Measurements from ENCODE around the gene CDH18.

Gene CDH18

DNA sequence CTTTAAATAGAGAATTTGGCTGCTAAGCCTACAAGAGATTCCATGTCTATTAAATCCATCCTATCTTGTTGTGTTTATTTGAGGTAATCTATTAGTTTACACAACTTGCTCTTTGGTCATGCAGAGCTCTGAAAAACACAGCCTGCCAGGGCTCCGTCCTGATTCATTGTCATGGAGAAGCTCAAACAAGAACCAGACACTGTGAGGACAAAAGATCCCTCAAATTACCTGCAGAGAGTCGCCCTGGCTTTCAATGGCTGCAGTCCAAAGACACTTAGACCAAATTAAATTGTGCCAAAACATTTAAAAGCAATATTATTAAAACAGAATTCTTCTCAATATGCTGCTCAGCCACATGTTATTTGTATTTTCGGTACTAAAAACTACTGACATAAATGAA is 60.1 kb downstream of the CDH18 start:
- DNase-seq: peak; percentile 96

DNA sequence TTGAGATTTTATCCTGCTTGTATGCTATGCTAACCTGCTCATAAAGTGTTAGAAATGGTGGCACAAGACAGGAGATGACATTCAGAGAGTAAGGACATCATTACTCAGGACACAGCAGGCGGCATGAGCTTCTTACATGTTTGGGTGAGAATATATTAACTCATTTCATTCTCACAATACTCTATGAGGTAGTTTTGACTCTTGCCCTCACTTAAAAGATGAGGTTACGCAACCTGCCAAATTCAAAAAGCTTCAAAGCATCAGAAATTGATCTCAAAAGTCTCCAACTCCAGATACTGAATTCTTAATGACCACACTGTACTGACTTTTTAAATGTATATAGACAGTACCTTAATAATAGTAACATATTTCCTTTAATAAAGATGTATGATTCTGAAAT is 60.8 kb downstream of the CDH18 start:
- no peak for DNase-seq

DNA sequence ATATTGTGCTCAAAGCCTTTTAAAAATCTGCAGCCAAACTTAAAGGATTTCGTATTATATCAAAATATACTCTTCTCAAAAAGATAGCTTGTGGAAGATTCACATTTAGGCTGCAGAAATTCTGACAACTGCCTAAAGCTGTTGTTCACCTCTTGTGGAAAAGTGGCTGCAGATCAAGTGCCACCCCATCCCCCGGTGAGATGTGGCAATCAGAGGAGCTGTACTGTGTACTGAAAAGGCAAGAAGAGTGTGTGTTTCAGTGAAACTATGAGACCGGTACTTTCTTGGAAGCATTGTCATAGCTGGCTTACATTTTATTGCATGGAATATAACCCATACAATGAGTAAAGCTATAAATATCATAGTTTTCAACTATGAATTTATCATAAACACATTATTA is 64.3 kb downstream of the CDH18 start:
- DNase-seq: no peak

DNA sequence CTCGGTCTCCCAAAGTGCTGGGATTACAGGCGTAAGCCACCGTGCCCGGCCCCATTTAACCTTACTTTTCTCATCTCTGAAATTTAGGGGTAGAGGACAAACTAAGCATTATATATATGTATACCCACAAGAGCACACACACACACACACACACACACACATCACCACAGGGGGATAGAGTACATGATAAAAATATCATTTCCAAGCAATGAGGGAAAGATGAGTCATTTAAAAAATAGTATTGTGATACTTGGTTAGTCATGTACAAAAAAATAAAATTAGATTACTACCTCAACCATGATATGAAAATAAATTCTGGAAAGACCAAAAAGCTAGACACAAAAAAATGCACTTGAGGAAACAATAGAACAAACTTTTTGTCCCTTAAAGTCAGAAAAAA is 67.2 kb downstream of the CDH18 start:
- no peak for DNase-seq

DNA sequence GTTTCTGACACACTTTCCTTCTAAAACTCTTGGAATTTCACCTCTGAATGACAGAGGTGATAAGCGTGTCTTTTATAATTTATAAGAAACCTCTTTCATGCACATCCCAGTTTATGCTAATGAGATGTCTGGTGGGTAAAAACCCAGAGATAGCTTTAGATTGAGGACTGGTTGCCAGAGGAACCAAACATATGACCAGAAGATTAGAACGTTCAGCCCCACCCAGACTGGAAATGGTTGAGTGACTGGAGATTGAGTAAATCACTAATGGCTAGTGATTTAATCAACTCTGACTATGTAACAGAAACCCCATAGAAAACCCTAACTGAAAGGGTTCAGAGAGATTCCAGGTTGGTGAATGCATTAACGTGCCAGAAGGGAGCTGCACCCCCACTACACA is 69.2 kb downstream of the CDH18 start:
- DNase-seq: no peak

DNA sequence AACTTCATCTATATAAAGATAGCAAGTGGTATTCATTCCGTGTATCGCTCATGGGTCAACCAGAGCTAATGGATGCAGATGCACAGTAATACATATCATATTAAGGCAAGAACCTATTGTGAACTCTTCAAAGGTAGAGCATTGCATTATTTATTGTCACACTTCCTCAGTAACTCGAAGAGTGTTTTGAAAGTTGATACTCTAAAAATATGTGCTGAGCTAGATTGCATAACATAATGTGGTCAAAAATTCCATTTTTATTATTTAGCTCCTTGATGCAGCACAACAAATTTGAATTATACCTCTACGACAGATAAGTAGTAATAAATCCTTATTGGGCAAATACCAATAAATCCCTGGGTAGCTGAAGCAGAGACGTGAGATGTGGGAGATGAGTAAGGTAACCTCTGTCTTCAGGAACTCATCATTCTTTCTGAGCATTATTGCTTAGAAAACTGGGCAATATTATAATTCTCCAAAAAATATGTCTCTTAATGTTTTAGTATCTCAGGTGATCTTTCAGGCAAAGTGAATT is 70.3 kb downstream of the CDH18 start:
- no peak for DNase-seq

DNA sequence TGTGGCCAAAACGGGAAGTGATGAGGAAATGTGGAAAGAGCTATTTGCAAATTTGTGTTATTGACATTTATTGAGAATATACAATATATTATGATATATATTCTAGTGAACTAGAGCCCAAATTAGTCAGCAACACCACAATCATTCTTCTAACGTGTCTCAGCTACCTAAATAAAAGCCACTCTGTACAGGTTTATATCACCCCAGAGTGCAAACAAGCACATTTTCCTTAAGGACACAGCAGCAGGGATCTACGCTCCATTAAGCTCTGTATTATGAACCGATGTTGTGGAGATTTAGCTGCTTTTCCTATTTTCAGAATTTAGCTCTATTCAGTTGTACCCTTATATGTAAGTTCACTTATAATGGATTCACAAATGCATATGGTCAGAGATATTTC is 77.9 kb downstream of the CDH18 start:
- DNase-seq: no peak

DNA sequence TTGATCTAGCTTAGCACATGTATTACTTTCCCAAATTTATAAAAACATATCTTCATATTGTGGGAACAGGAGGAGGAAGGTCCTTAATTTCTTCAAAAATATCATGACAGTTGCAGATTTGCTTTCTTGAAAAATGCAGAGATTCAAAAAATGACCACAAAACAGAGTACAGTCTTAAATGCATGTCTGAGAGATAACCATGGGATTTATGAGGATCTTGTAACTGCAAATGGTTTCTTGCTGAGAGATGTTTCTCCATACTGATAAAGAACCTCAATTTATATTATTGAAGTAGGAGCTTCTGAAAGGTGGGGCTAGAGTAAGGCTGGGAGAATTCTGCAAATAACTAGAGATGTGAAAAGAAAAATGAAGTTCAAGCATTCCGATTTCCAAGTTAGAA is 83.2 kb downstream of the CDH18 start:
- no peak for DNase-seq

DNA sequence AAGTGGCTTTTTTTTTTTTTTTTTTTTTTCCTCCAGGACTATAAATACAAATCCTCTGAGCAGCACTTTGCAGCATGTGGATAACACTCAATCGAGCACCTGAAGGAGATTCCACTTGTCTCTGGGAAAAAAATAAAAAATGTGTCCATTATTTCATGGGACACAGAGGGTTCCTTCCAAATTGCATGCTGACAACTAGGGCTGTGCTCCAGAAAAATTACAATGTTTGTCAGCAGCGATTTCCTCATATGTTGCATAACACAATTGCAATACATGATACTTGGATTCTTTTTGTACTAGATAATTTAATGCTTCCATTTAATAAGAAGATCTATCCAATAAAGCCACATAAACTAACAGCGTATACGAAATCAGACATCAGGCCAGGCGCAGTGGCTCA is 84.4 kb downstream of the CDH18 start:
- no peak for DNase-seq

DNA sequence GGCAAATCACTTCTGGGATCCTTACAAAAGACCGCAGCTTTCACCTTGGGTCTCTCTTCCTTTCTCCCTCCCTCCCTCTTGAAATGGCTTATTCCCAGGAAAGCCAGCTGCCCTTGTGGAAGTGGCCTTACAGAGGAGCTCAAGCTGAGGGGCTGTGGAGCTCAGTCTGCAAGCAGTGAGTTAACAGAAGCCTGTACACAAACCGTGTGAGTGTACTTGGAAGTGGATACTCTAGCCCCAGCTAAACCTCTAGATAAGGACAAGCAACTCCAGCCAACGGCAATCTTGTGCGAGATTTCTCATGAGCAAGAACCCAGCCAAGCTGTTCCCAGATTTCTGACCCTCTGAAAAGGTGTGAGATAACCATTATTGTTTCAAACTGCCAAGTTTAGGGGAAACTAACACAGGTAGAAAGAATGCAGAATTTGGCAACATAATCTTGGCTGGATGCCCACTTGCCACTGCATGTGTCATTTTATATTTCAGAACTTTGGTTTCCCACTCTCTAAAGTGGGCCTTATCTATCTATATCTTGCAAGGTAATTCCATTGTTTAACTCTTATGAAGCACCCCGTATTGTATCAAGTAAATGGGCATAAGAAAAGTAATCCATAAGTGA is 85.6 kb downstream of the CDH18 start:
- DNase-seq: no peak

DNA sequence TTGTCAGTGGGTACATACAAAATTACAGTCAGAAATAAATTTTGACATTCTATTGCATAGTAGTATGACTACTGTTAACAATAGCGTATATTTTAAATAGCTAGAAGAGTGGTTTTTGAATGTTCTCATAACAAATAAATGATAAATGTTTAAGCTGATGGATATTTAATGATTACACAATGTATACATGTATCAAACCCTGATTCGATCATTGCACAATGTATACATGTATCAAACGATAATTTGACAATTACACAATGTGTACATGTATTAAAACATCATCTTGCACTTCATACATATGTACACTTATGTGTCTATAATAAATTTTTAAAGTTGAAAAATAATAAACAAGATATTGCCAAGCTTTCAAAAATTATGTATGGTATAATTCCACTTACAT is 87.7 kb downstream of the CDH18 start:
- DNase-seq: no peak

DNA sequence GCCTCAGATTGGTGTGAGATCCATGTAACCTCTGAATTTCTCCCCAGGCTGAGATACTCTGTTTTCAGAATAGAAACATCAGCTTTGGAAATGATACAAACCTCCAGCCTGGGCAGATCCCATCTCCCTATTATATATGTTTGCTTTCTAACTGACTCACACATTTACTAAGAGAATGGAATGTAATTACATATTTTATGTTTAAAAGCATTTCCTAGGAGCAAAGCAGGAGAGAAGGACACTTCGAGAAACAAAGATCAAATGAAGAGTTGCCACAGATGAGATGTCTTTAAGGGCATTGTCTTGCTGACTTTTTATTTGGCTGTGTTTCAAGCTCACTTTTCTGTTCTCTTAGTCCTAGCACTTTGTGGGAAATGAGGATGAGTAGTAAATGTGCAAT is 96.3 kb downstream of the CDH18 start:
- DNase-seq: no peak

DNA sequence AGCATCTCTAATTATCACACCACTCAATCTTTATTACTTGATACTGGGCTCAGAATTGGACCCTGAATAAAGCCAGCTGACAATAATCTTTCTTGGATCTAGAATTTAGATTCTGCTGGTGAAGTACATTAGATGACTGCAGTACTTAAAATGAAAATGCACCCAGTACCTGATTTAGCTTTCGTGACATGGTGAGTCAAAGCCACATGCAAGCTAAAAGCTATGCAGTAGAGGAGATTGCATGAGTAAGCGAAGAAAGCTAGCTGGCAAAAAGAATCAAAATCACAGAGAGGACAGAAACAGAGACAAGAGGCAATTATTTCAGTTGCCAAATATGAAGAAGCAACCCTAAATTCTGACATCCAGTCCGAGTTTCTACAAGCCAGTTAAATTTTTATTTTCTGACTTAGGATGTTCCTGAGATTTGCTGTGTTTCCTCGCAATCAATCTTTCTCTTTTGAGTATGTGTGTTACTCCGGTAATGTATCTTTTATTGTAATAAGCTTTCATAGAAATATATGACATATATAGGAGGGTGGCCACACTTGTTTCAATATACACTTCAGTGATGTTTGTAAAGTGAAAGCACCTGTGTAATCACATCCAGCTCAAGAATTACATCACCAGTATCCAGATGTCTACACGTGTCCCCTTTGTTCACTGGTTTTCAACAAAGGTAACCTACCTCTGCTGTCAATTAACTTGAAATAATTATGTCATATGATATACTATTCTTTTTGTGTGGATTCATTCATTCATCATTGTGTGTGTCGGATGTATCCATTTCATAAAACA is 101.7 kb downstream of the CDH18 start:
- DNase-seq: peak; percentile 89

DNA sequence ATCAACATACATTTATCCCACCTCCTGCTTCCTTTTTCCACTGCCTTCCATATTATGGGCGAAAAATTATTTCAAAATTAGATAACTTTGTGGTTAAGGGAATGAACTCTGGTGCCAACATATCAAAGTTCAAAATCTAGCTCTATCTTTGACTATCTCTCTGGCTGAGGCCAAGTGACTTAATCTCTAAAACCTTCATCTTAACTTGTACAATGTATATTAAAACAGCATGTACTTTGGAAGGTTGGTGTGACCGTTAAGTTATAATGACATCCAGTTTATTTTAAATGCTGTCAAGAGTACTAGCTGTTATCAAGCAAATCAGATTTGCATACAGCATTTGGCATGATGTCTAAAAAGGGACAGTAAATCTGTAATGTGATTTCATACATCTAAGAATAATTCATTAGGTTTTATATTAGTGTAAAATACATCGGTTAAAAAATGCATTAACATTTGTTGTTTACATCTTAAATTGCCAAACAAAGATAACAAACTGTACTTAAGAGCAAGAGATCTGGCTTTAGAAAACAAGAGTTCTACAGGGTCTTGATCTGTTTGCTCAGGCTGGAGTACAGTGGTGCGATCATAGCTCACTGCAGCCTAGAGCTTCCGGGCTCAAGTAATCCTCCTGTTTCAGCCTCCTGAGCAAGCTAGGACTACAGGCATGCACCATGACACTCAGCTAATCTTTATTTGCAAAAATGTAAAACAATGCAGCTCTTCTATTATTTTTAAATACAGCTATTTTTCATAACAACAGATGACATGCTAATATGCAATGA is 102.8 kb downstream of the CDH18 start:
- DNase-seq: no peak

DNA sequence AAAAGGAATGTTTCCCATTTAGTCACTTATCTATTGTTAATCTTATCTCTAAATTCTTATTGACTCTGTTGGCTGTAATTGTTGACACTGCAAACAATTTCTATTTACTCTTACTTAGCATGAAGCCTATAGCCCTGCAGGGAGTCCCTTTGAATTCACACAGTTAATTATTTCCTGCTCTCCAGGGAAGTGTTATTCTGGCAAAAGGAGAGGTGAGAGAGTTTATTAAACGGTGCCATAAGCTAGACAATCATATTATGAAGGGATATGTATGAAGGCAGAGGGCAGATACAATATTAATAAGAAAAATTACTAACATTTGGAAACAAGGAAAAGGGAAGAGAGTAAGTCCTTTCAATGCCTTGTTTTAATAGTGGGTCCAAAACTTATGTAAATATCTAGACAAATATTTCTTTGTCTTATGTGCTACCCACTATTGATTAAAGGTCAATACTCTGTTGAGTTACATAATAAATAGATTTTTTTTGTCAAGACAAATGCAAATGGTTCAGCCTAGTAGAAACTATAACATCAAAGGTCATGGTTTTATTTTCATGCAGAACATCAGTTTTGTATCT is 107.1 kb downstream of the CDH18 start:
- peak; percentile 100 for DNase-seq

DNA sequence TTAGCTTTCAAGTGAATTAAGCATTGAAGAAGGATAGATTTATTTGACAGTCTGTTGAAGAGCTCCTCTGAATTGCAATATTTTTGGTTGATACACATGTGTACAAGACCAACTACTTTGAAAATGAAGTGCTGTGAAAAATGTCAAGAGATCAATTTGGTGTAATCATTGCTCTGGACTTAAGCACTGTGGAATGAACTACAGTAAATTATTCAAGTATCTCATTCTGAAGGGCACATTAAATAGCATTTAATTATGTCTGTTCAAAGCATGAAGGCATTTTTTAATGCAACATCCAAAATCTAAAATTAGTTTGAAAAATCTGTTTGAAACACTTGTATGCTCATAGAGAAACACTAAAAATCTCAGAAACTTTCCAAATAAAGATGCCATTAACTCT is 107.5 kb downstream of the CDH18 start:
- DNase-seq: no peak

DNA sequence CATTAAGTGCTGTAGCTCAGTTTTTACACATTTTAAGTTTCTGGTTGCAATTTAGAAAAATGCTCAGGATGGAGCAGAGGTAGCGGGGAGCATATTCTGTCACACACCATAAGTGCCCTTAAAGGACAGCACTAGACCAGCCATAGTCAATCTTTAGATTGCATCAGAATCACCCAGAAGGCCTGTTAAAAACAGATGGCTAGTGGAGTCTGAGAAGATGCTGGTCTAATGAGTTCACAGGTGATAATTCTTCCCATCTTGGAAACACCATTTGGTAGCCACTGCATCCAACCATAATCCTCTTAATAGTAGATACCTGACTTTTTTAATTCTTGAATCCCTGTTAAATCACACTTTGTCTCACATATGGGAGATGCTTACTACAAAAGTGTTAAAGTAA is 113.2 kb downstream of the CDH18 start:
- DNase-seq: no peak

DNA sequence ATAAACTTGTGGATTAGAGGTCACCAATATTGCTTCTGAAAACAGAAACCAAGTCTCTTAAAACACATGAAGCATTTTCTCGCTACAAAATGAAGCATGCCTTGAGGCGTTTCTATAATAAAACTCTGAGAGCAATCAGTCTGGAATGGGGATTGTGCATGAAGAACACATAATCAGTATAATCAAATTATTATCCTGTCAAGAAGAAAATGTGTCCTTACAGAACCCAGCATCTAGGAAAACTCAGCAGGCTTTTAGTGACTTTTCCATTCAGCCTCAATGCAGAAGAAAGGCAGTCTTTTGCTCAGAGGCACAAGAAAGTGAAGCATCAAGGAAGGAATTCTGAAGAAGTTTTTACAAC is 121.9 kb downstream of the CDH18 start:
- DNase-seq: no peak

DNA sequence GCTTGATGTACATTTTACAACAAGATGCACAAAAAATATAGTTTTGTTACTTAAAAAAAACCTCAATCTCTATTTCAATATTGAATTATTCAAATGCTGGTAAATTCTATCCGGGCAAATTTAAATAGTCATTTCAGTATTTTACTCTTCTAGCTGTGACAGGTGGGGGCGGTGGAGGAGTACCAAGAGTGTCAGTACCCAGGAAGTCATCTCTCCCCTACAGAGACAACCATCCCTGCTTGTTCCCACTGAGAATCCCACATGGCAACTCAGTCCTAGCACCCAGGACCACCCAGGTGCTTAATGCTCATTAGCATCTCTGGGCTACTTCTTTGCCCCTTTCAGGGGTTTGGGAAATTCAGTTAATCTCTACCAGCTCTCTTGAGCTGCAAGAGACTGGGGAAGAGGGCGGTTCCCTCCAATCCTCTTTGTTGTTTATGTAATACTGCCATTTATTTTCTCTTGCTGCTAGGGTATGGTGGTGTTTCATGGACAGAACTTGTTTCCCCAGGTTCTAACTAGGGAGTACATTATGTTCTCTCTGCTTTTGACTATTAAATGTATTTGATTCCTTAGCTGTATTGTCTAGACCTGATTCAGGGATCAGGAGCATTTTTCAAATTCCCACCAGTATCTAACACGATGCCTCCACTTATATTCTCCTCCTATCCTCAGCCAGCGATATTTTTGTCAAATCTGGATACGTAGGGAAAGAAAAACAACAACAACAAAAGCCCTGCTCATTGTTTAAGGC is 122.5 kb downstream of the CDH18 start:
- no peak for DNase-seq

DNA sequence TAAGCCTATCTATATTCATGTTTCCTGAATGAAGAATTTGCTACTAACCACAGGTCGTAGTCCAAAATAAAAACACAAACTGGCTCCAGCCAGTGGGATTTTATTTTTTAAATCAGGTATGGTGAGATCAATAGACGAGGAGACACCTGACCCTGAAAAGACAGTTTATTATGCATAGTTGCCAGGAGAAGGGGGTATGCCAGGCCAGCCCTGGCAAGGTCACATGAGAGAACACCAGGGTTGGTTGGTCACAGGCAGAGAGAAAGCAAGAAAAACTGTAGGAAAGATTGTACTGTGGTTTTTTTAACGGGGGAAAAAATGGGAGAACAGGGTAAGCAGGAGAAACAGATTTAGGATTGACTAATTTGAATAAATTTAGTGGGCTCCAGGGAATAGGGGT is 125.3 kb downstream of the CDH18 start:
- DNase-seq: no peak

DNA sequence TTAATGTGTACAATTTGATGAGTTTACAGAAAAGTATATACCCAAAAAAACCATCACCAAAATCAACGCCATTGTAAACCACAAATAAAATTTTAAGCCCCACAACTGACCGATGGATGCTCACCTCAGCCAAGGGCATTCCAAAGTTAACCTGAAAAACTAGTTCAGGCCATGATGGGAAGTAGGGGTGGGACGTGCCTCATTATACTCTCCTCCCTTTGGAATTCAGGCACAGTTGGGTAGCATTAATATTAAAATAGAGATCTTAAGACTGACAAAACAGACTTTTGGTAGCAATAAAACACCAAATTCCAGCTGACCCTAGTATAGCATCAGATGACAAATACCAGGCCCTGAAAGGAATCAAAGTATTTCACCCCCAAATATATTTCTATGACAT is 129.0 kb downstream of the CDH18 start:
- DNase-seq: no peak

DNA sequence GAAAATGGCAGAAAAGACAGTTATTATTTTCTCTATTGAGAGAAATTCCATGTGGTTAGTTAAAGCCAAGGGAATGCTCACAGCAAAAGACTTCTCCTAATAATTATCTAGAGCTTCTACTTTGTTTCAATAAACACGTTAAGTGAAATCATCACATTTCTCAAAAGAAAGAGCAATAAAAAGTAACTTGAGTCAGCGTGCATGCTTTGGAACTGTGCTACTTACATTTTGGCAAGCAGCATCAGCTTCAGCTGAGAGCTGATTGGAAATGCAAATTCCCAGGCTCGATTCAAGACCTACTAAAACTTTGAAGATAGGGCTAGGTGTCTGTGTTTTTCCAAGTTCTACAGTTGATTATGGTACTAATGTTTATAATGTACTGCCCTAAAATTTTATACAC is 132.1 kb downstream of the CDH18 start:
- DNase-seq: no peak

DNA sequence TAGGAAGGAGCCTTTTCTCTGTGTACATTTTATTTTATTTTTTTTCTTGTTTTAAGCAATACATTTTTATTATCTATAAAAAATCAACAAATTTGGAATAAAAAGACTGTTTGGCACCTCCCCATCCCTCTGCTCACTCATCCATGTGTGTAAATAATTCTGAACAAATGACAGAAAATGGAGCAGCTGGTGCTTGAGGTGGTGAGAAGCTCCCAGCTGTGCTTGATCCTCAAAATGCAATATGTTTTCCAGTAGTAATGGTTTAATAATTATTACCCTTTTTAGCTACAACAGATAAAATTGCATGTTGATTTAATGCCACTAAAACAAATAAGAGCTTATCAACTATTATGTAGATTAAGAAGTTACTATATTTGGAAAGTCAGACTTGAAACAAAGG is 132.5 kb downstream of the CDH18 start:
- peak; percentile 94 for DNase-seq

Measured in NCI-H748 treated with DMSO at 0.1 percent for 48 hours (cell line).